H1 (cell line): Measurements from ENCODE around the gene NEDD9. TPM values are rescaled to one million over a fixed set of nuclear protein-coding genes. Genes with fewer than 3 reads are reported as not detected.

ENCODE experiments used
- CTCF ChIA-PET: fragments of 300-600 bp; sonication (Branson Sonifier 250); formaldehyde crosslinking; loops from one replicate; lab custom pipeline; 2021; ENCODE audit not compliant: partially characterized antibody; lab: Charles Lee
- POLR2A ChIA-PET: fragments of 300-600 bp; sonication (Branson Sonifier 250); formaldehyde crosslinking; loops from one replicate; lab custom pipeline; 2021; ENCODE audit warnings: inconsistent platforms; ENCODE audit not compliant: partially characterized antibody; lab: Charles Lee
- DNase-seq, 2 experiments: peaks; one replicate each; pipeline versions ENCODE4 v3.0.0 to v3.0.0-alpha.2; 2010 to 2022; ENCODE audit warnings: low spot score in 2 of 2, low read depth in 1 of 2, mixed read lengths in 1 of 2
- FAIRE-seq: peaks from 2 replicates; lab custom pipeline; 2011; peaks lifted over from hg19 to GRCh38; lab: Jason Lieb, UNC
- H2AFZ ChIP-seq: 2 replicates; pipeline ENCODE4 v1.8.1; 2012; ENCODE audit warnings: low read length, inconsistent platforms
- H2AK5ac ChIP-seq: 2 replicates; pipeline ENCODE4 v1.6.1; 2013; ENCODE audit warnings: low read depth, low read length
- H2BK120ac ChIP-seq: replicated peaks from 2 replicates; pipeline ENCODE3; 2013; ENCODE audit warnings: low read depth, low read length, inconsistent platforms
- H2BK12ac ChIP-seq: 2 replicates; pipeline ENCODE4 v1.6.1; 2013; ENCODE audit warnings: low read depth, low read length
- H2BK15ac ChIP-seq: 2 replicates; pipeline ENCODE4 v1.6.1; 2013; ENCODE audit warnings: low read length
- H2BK20ac ChIP-seq: 2 replicates; pipeline ENCODE4 v1.6.1; 2013; ENCODE audit warnings: low read length
- H2BK5ac ChIP-seq: 2 replicates; pipeline ENCODE4 v1.6.1; 2013; ENCODE audit warnings: low read depth, low read length
- H3K14ac ChIP-seq: 2 replicates; pipeline ENCODE4 v1.6.1; 2013; ENCODE audit warnings: inconsistent platforms; ENCODE audit not compliant: insufficient read length
- H3K18ac ChIP-seq: 2 replicates; pipeline ENCODE4 v1.6.1; 2013; ENCODE audit warnings: low read length; ENCODE audit errors: extremely low read depth
- H3K23ac ChIP-seq: 2 replicates; pipeline ENCODE4 v1.6.1; 2013; ENCODE audit warnings: inconsistent platforms; ENCODE audit not compliant: insufficient read length
- H3K23me2 ChIP-seq: 2 replicates; pipeline ENCODE4 v1.6.1; 2013; ENCODE audit warnings: low read depth, low read length
- H3K27ac ChIP-seq: 2 replicates; pipeline ENCODE4 v1.6.1; 2011; ENCODE audit warnings: low read depth, low read length, inconsistent platforms
- H3K27me3 ChIP-seq, 4 experiments: replicated peaks in 1 of 4; 1 replicate in 1 of 4; 2 replicates in 3 of 4; pipeline versions ENCODE4 v1.6.1 to v1.8.1; 2011 to 2013; ENCODE audit warnings: low read length in 3 of 4, mild to moderate bottlenecking in 3 of 4, inconsistent platforms in 2 of 4, mixed read lengths in 2 of 4, moderate library complexity in 1 of 4; ENCODE audit not compliant: control insufficient read depth in 3 of 4, insufficient read depth in 3 of 4; ENCODE audit errors: extremely low read depth in 1 of 4
- H3K36me3 ChIP-seq, 4 experiments: 2 replicates each; pipeline versions ENCODE4 v1.6.1 to v1.8.1; 2011 to 2013; ENCODE audit warnings: mild to moderate bottlenecking in 4 of 4, low read length in 3 of 4, moderate library complexity in 2 of 4, control low read depth in 1 of 4, inconsistent platforms in 1 of 4; ENCODE audit not compliant: insufficient read depth in 4 of 4, control insufficient read depth in 2 of 4
- H3K4ac ChIP-seq: replicated peaks from 2 replicates; pipeline ENCODE3; 2013; ENCODE audit warnings: low read length, low read depth, mixed read lengths, inconsistent platforms; ENCODE audit not compliant: insufficient read length
- H3K4me1 ChIP-seq, 4 experiments: replicated peaks in 1 of 4; 1 replicate in 1 of 4; 2 replicates in 3 of 4; pipeline versions ENCODE4 v1.6.1 to v1.8.1; 2011 to 2013; ENCODE audit warnings: low read length in 3 of 4, inconsistent platforms in 2 of 4, mixed read lengths in 1 of 4; ENCODE audit not compliant: insufficient read depth in 4 of 4, control insufficient read depth in 3 of 4
- H3K4me2 ChIP-seq, 2 experiments: 2 replicates each; pipeline versions ENCODE4 v1.6.1 to v1.8.1; 2011 to 2013; ENCODE audit warnings: low read depth in 2 of 2, low read length in 2 of 2, control low read depth in 1 of 2, inconsistent platforms in 1 of 2, mild to moderate bottlenecking in 1 of 2; ENCODE audit not compliant: insufficient read depth in 1 of 2
- H3K4me3 ChIP-seq, 4 experiments: fragments of 200-600, 300-600 bp in 1 of 4; sonication (generic), shearing (Covaris generic), sonication (Bioruptor Twin) in 1 of 4; 2 replicates each; pipeline versions ENCODE4 v1.5.1 to v1.8.1; 2011 to 2016; ENCODE audit warnings: low read length in 4 of 4, low read depth in 3 of 4, control low read depth in 2 of 4, inconsistent platforms in 2 of 4, mild to moderate bottlenecking in 2 of 4, mixed read lengths in 1 of 4, moderate library complexity in 1 of 4; ENCODE audit not compliant: insufficient read depth in 2 of 4; ENCODE audit errors: extremely low read depth in 1 of 4
- H3K56ac ChIP-seq: replicated peaks from 2 replicates; pipeline ENCODE3; 2013; ENCODE audit warnings: low read depth, mild to moderate bottlenecking, mixed read lengths, low read length, inconsistent platforms; ENCODE audit not compliant: insufficient read length
- H3K79me1 ChIP-seq: 2 replicates; pipeline ENCODE4 v1.6.1; 2013; ENCODE audit warnings: low read depth, low read length, control low read depth
- H3K79me2 ChIP-seq, 2 experiments: 2 replicates each; pipeline versions ENCODE4 v1.6.1 to v1.8.1; 2012 to 2013; ENCODE audit warnings: low read length in 2 of 2, mild to moderate bottlenecking in 2 of 2, inconsistent platforms in 1 of 2; ENCODE audit not compliant: insufficient read depth in 2 of 2, control insufficient read depth in 1 of 2
- H3K9ac ChIP-seq, 4 experiments: replicated peaks in 1 of 4; 1 replicate in 1 of 4; 2 replicates in 3 of 4; pipeline versions ENCODE4 v1.6.1 to v1.8.1; 2011 to 2013; ENCODE audit warnings: low read depth in 3 of 4, low read length in 3 of 4, control low read depth in 2 of 4, mild to moderate bottlenecking in 2 of 4, moderate library complexity in 2 of 4, inconsistent platforms in 1 of 4; ENCODE audit errors: extremely low read depth in 1 of 4
- H3K9me3 ChIP-seq, 2 experiments: 2 replicates each; pipeline versions ENCODE4 v1.6.1 to v1.8.1; 2012 to 2013; ENCODE audit warnings: mild to moderate bottlenecking in 2 of 2, moderate library complexity in 2 of 2, control low read depth in 1 of 2, inconsistent platforms in 1 of 2, low read depth in 1 of 2, low read length in 1 of 2, mixed read lengths in 1 of 2; ENCODE audit not compliant: insufficient read depth in 2 of 2
- H4K20me1 ChIP-seq, 2 experiments: replicated peaks in 1 of 2; 2 replicates each; pipeline versions ENCODE3 to v1.8.1; 2011 to 2013; ENCODE audit warnings: inconsistent platforms in 2 of 2, low read length in 2 of 2, mild to moderate bottlenecking in 1 of 2; ENCODE audit not compliant: insufficient read depth in 2 of 2, control insufficient read depth in 1 of 2
- H4K5ac ChIP-seq: 2 replicates; pipeline ENCODE4 v1.6.1; 2013; ENCODE audit warnings: low read length, low read depth, mixed read lengths, inconsistent platforms; ENCODE audit not compliant: insufficient read length
- H4K8ac ChIP-seq: 2 replicates; pipeline ENCODE4 v1.8.0; 2013; ENCODE audit warnings: mild to moderate bottlenecking, moderate library complexity, low read length, inconsistent platforms; ENCODE audit not compliant: insufficient read depth; ENCODE audit errors: extremely low read depth
- H4K91ac ChIP-seq: replicated peaks from 2 replicates; pipeline ENCODE3; 2013; ENCODE audit warnings: low read length, mixed read lengths, inconsistent platforms; ENCODE audit not compliant: insufficient read length
- BCL11A ChIP-seq, 2 experiments: IDR thresholded peaks; one replicate each; pipeline ENCODE4 v1.6.1; 2011; ENCODE audit warnings: low read depth in 2 of 2, low read length in 2 of 2, mild to moderate bottlenecking in 2 of 2
- EP300 ChIP-seq, 2 experiments: IDR thresholded peaks; 1 replicate in 1 of 2; 2 replicates in 1 of 2; pipeline ENCODE4 v1.6.1; 2011 to 2012; ENCODE audit warnings: low read depth in 2 of 2, low read length in 2 of 2, mild to moderate bottlenecking in 2 of 2, borderline replicate concordance in 1 of 2, inconsistent platforms in 1 of 2, moderate library complexity in 1 of 2
- FOSL1 ChIP-seq: IDR thresholded peaks from 2 replicates; pipeline ENCODE4 v1.6.1; 2011; ENCODE audit warnings: mild to moderate bottlenecking, low read depth, low read length, moderate library complexity; ENCODE audit not compliant: insufficient read depth
- GABPA ChIP-seq: IDR thresholded peaks from 2 replicates; pipeline ENCODE4 v1.6.1; 2011; ENCODE audit warnings: mild to moderate bottlenecking, low read length, moderate library complexity, borderline replicate concordance; ENCODE audit not compliant: insufficient read depth
- HDAC2 ChIP-seq, 2 experiments: fragments of 300-600 bp in 1 of 2; sonication (generic) in 1 of 2; IDR thresholded peaks; 2 replicates each; pipeline ENCODE4 v1.6.1; 2011 to 2012; ENCODE audit warnings: low read depth in 2 of 2, low read length in 2 of 2, mild to moderate bottlenecking in 2 of 2, moderate library complexity in 2 of 2, borderline replicate concordance in 1 of 2, inconsistent platforms in 1 of 2
- JUN ChIP-seq: IDR thresholded peaks from 2 replicates; pipeline ENCODE4 v1.6.1; 2011; ENCODE audit warnings: low read depth, mild to moderate bottlenecking, improper control_type of control experiment, low read length
- NANOG ChIP-seq: IDR thresholded peaks from 2 replicates; pipeline ENCODE4 v1.6.1; 2011; ENCODE audit warnings: low read length, low read depth, mild to moderate bottlenecking, inconsistent platforms; ENCODE audit not compliant: insufficient read depth, poor library complexity, severe bottlenecking
- POLR2A ChIP-seq, 2 experiments: IDR thresholded peaks; 1 replicate in 1 of 2; 2 replicates in 1 of 2; pipeline ENCODE4 v1.6.1; 2011; ENCODE audit warnings: low read depth in 2 of 2, low read length in 2 of 2, mild to moderate bottlenecking in 2 of 2; ENCODE audit errors: control extremely low read depth in 1 of 2
- SP2 ChIP-seq: IDR thresholded peaks from 2 replicates; pipeline ENCODE4 v1.6.1; 2012; ENCODE audit warnings: mild to moderate bottlenecking, low read length, inconsistent platforms
- SP4 ChIP-seq: IDR thresholded peaks from 2 replicates; pipeline ENCODE4 v1.6.1; 2012; ENCODE audit warnings: low read length, inconsistent platforms
- SUZ12 ChIP-seq: fragments of 200-600 bp; sonication (generic); IDR thresholded peaks from 2 replicates; pipeline ENCODE4 v1.6.1; 2012; ENCODE audit warnings: mild to moderate bottlenecking, inconsistent platforms, low read length, moderate library complexity, mixed read lengths
- TBP ChIP-seq: IDR thresholded peaks from 2 replicates; pipeline ENCODE4 v1.6.1; 2011; ENCODE audit warnings: low read depth, low read length, improper control_type of control experiment
- YY1 ChIP-seq: IDR thresholded peaks from 2 replicates; pipeline ENCODE4 v1.6.1; 2011; ENCODE audit warnings: low read depth, mild to moderate bottlenecking, low read length
- polyA plus RNA-seq, 7 experiments: library from polyadenylated mRNA; depleted of rRNA in 3 of 7; stranded (reverse) in 5 of 7; unstranded in 2 of 7; fragments of >200 nt in 5 of 7; fragments of 200-250 nt in 2 of 7; gene quantifications; 1 replicate in 5 of 7; 2 replicates in 1 of 7; 4 replicates in 1 of 7; pipeline versions ENCODE4 v1.2.1 to v1.2.3, GENCODE V29; 2011 to 2013; ENCODE audit warnings: missing spikeins in 2 of 7, mixed read lengths in 2 of 7
- total RNA-seq: library from RNA; stranded (reverse); fragmentation: NEBNext Ultra II Directional; extraction: Animal tissue kit (Norgen Biotek cat#: 25700); gene quantifications from 2 replicates; pipeline ENCODE4 v1.2.1, GENCODE V29; 2021
- TF ChIP-seq, protein P1 (sequence below): IDR thresholded peaks from 2 replicates; pipeline ENCODE4 v1.6.1; 2011; ENCODE audit warnings: low read depth, mild to moderate bottlenecking, low read length; ENCODE audit not compliant: insufficient read depth

Gene NEDD9
- total and polyA plus RNA-seq, 2 of the 8 experiments (the other 6 are each of a cell fraction or from before 2014, with no cell fraction given), result 3.6 to 12.0 TPM

DNA sequence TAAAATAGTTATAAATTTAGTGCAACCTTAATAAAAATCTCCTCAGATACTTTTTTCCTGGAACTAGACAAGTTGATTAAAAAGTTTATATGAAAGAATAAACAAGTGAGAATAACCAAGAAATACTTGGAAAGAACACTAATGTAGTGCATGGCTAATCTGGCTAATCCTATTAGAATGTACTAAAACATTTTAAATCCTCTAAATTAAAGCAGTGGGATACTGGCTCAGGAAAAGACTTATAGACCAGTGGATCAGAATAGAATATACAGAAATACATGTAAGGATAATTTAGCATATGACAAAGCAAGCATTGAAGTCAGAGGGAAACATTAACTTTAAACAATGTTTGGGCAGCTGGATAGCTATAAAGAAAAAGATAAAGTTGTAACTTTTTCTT is 79.9 kb downstream of the NEDD9 start:
- Histone ChIP-seq H4K8ac (no peak overlapping the region), H3K9me3 (no peaks in the 10 kb centered on the region), H3K9ac (no peak overlapping the region), H2BK20ac (no peak overlapping the region), H2BK15ac (no peak overlapping the region), H2AFZ (no peak overlapping the region), H3K14ac (no peak overlapping the region), H4K5ac (no peak overlapping the region), H4K91ac (no peak overlapping the region), H3K27ac (no peak overlapping the region), H2BK120ac (no peak overlapping the region), H3K56ac (no peak overlapping the region), H3K79me2 (no peaks in the 10 kb centered on the region), H3K4me2 (no peak overlapping the region), H3K23me2 (no peaks in the 10 kb centered on the region), H3K4me1 (peaks cover 0 to 3% (median 0%) of the 10 kb centered on the region in 4 experiments; a peak in 2 of 7 replicates), H2AK5ac (no peak overlapping the region), H3K36me3 (no peaks in the 10 kb centered on the region), H3K27me3 (no peaks in the 10 kb centered on the region), H3K79me1 (no peaks in the 10 kb centered on the region), H2BK12ac (no peak overlapping the region), H2BK5ac (no peak overlapping the region), H3K4ac (no peak overlapping the region), H3K18ac (no peak overlapping the region), H3K23ac (no peak overlapping the region), H4K20me1 (no peaks in the 10 kb centered on the region), H3K4me3 (no peak overlapping the region)
- POLR2A ChIA-PET, result no interaction called here
- FAIRE-seq (no peak), DNase-seq (no peak)
- CTCF ChIA-PET, result interaction anchor here (0.8 kb wide), 1 partner anchor 20 kb away, joined by 3 read pairs; no protein-coding TSS in a partner anchor
- TF ChIP-seq SP2 (no peak), SUZ12 (no peak), HDAC2 (IDR thresholded peaks at IDR 0.05; ENCODE audit: borderline replicate concordance in 1 of 2, low read depth in 2 of 2, low read length in 2 of 2) (no peak), POLR2A (IDR thresholded peaks at IDR 0.05; ENCODE audit: control extremely low read depth in 1 of 2, low read depth in 2 of 2, low read length in 2 of 2) (no peak), YY1 (no peak), NANOG (no peak), EP300 (IDR thresholded peaks at IDR 0.05; ENCODE audit: borderline replicate concordance in 1 of 2, low read depth in 2 of 2, low read length in 2 of 2) (no peak), SP4 (no peak), BCL11A (IDR thresholded peaks at IDR 0.05; ENCODE audit: low read depth in 2 of 2, low read length in 2 of 2) (no peak), JUN (no peak), FOSL1 (no peak), TBP (no peak), GABPA (no peak)
- TF ChIP-seq, protein P1, sequence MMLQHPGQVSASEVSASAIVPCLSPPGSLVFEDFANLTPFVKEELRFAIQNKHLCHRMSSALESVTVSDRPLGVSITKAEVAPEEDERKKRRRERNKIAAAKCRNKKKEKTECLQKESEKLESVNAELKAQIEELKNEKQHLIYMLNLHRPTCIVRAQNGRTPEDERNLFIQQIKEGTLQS, result no peak
